ENCODE measurements around the gene CD248.

DNA sequence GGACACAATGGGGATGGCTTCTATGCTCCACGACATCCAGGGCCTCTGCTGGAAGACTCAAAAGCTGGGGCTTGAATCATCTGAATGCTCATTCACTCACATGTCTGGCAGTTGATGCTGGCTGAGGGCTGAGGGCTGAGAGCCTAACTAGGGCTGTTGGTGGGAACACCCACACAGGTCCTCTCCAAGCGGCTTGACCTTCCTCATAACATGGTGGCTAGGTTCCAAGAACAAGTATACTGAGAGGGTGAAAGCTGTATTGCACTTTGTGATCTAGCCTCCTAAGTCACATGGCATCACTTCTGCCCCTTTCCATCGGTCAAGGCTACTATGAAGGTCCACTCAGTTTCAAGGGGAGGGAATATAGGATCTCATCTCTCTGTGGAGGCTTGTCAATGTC, 17.7 kb downstream of the CD248 start:
- TF ChIP-seq, protein P1, sequence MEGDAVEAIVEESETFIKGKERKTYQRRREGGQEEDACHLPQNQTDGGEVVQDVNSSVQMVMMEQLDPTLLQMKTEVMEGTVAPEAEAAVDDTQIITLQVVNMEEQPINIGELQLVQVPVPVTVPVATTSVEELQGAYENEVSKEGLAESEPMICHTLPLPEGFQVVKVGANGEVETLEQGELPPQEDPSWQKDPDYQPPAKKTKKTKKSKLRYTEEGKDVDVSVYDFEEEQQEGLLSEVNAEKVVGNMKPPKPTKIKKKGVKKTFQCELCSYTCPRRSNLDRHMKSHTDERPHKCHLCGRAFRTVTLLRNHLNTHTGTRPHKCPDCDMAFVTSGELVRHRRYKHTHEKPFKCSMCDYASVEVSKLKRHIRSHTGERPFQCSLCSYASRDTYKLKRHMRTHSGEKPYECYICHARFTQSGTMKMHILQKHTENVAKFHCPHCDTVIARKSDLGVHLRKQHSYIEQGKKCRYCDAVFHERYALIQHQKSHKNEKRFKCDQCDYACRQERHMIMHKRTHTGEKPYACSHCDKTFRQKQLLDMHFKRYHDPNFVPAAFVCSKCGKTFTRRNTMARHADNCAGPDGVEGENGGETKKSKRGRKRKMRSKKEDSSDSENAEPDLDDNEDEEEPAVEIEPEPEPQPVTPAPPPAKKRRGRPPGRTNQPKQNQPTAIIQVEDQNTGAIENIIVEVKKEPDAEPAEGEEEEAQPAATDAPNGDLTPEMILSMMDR (IDR thresholded peaks at IDR 0.05; ENCODE audit: insufficient read depth, low read length, poor library complexity, severe bottlenecking) = no peak
- no peak for TF ChIP-seq EZH2phosphoT487 (conservative IDR thresholded peaks at IDR 0.05; ENCODE audit: low read length)
